Hepatocyte (in vitro differentiated cells): Measurements from ENCODE around the gene CAMKMT.

Experiments used
- CTCF ChIP-seq: fragments of 200-600 bp; sonication (generic); IDR thresholded peaks from 2 replicates; pipeline ENCODE4 v1.5.1; 2016; ENCODE audit warnings: antibody characterized with exemption, mild to moderate bottlenecking; ENCODE audit not compliant: poor library complexity
- EZH2 ChIP-seq: fragments of 200-600 bp; sonication (generic); IDR thresholded peaks from 2 replicates; pipeline ENCODE4 v1.6.1; 2016; ENCODE audit warnings: antibody characterized with exemption, mild to moderate bottlenecking, borderline replicate concordance
- EZH2phosphoT487 ChIP-seq: fragments of 200-600 bp; sonication (generic); IDR thresholded peaks from one replicate; pipeline ENCODE4 v1.6.1; 2018; ENCODE audit warnings: antibody characterized with exemption, mild to moderate bottlenecking, low read depth, moderate library complexity; ENCODE audit not compliant: unreplicated experiment, severe bottlenecking

GRCh38 chr2:44452069-44452583 lies 90.4 kb downstream of the CAMKMT start:
- no peak for TF ChIP-seq CTCF
- no peak for TF ChIP-seq EZH2
- TF ChIP-seq EZH2phosphoT487 = no peak
